Ishikawa (cell line): Measurements from ENCODE around the gene PTPRD.

ENCODE experiments used
- CEBPB ChIP-seq: IDR thresholded peaks from 2 replicates; pipeline ENCODE4 v1.6.1; 2012
- EP300 ChIP-seq: IDR thresholded peaks from 2 replicates; pipeline ENCODE4 v1.6.1; 2012; ENCODE audit warnings: borderline replicate concordance
- FOXM1 ChIP-seq: IDR thresholded peaks from 2 replicates; pipeline ENCODE4 v1.6.1; 2012; ENCODE audit warnings: low read depth, borderline replicate concordance
- NFIC ChIP-seq: IDR thresholded peaks from 2 replicates; pipeline ENCODE4 v1.6.1; 2012
- RAD21 ChIP-seq: IDR thresholded peaks from 2 replicates; pipeline ENCODE4 v1.6.1; 2012; ENCODE audit warnings: low read depth
- TCF12 ChIP-seq: IDR thresholded peaks from 2 replicates; pipeline ENCODE4 v1.6.1; 2012; ENCODE audit warnings: low read depth
- TEAD4 ChIP-seq: IDR thresholded peaks from 2 replicates; pipeline ENCODE4 v1.6.1; 2012
- YY1 ChIP-seq: IDR thresholded peaks from 2 replicates; pipeline ENCODE4 v1.6.1; 2012; ENCODE audit warnings: low read depth
- TF ChIP-seq, protein P1 (sequence below): IDR thresholded peaks from 2 replicates; pipeline ENCODE4 v1.6.1; 2012
- TF ChIP-seq, protein P2 (sequence below): IDR thresholded peaks from 2 replicates; pipeline ENCODE4 v1.6.1; 2012; ENCODE audit warnings: low read depth, mild to moderate bottlenecking
- TF ChIP-seq, protein P3 (sequence below): IDR thresholded peaks from 2 replicates; pipeline ENCODE4 v1.6.1; 2012

DNA sequence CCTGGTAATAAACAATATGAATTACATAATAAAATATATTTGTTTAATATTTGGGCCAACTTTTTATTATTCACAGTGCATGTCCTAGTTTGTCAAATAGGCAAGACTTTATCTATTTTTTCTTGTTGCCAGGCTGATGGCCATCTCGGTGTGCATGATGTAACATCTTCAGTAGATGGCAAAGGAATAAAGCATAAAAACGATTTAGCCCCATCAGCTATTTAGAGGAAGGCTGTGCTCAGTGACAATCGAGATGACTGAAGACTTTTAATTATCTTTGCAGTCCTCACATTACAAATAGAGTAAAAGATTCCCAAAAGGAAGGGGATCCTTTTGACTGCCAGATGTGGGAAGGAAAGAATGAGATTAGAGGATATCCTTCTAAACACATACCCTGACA lies 358.5 kb downstream of the PTPRD start:
- TF ChIP-seq, protein P1, sequence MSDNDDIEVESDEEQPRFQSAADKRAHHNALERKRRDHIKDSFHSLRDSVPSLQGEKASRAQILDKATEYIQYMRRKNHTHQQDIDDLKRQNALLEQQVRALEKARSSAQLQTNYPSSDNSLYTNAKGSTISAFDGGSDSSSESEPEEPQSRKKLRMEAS, result no peak
- TF ChIP-seq YY1, result no peak
- no peak for TF ChIP-seq EP300
- TF ChIP-seq, protein P2, sequence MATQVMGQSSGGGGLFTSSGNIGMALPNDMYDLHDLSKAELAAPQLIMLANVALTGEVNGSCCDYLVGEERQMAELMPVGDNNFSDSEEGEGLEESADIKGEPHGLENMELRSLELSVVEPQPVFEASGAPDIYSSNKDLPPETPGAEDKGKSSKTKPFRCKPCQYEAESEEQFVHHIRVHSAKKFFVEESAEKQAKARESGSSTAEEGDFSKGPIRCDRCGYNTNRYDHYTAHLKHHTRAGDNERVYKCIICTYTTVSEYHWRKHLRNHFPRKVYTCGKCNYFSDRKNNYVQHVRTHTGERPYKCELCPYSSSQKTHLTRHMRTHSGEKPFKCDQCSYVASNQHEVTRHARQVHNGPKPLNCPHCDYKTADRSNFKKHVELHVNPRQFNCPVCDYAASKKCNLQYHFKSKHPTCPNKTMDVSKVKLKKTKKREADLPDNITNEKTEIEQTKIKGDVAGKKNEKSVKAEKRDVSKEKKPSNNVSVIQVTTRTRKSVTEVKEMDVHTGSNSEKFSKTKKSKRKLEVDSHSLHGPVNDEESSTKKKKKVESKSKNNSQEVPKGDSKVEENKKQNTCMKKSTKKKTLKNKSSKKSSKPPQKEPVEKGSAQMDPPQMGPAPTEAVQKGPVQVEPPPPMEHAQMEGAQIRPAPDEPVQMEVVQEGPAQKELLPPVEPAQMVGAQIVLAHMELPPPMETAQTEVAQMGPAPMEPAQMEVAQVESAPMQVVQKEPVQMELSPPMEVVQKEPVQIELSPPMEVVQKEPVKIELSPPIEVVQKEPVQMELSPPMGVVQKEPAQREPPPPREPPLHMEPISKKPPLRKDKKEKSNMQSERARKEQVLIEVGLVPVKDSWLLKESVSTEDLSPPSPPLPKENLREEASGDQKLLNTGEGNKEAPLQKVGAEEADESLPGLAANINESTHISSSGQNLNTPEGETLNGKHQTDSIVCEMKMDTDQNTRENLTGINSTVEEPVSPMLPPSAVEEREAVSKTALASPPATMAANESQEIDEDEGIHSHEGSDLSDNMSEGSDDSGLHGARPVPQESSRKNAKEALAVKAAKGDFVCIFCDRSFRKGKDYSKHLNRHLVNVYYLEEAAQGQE, result no peak
- no peak for TF ChIP-seq TCF12
- no peak for TF ChIP-seq RAD21
- TF ChIP-seq TEAD4, result no peak
- TF ChIP-seq NFIC, result no peak
- TF ChIP-seq CEBPB, result no peak
- no peak for TF ChIP-seq FOXM1
- TF ChIP-seq, protein P3, sequence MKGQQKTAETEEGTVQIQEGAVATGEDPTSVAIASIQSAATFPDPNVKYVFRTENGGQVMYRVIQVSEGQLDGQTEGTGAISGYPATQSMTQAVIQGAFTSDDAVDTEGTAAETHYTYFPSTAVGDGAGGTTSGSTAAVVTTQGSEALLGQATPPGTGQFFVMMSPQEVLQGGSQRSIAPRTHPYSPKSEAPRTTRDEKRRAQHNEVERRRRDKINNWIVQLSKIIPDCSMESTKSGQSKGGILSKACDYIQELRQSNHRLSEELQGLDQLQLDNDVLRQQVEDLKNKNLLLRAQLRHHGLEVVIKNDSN, result no peak
